Measurements from ENCODE around the gene ATG14.

ATG14 gene

GRCh38 chr14:55329999-55330710, 81.5 kb downstream of the ATG14 start:
- no peak for DNase-seq (ENCODE audit: extremely low read depth, low read depth)
- H3K4me3 ChIP-seq (replicated peaks; ENCODE audit: low read depth, low read length), result no peak overlapping the region
- TF ChIP-seq, protein P1, sequence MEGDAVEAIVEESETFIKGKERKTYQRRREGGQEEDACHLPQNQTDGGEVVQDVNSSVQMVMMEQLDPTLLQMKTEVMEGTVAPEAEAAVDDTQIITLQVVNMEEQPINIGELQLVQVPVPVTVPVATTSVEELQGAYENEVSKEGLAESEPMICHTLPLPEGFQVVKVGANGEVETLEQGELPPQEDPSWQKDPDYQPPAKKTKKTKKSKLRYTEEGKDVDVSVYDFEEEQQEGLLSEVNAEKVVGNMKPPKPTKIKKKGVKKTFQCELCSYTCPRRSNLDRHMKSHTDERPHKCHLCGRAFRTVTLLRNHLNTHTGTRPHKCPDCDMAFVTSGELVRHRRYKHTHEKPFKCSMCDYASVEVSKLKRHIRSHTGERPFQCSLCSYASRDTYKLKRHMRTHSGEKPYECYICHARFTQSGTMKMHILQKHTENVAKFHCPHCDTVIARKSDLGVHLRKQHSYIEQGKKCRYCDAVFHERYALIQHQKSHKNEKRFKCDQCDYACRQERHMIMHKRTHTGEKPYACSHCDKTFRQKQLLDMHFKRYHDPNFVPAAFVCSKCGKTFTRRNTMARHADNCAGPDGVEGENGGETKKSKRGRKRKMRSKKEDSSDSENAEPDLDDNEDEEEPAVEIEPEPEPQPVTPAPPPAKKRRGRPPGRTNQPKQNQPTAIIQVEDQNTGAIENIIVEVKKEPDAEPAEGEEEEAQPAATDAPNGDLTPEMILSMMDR (IDR thresholded peaks at IDR 0.05; ENCODE audit: low read depth, low read length, missing control alignments), result no peak

DNA sequence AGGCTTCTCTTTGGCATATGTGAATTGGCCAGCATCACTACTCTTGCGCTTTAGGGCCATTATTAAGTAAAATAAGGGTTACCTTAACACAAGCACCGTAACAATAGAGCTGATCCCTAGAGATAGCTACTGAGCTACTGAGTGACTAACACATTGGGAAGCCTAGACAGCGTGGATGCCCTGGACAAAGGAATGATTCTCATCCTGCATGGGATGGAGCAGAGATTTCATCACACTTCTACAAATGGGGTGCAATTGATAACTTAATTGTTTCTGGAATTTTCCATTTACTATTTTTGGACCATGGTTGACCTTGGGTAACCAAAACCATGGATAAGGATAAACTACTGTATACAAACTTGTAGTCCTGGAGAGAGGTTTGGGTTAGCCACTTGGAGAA, 83.3 kb downstream of the ATG14 start:
- H3K4me3 ChIP-seq (replicated peaks; ENCODE audit: low read depth, low read length), result no peak overlapping the region
- DNase-seq (ENCODE audit: extremely low read depth, low read depth), result no peak
- TF ChIP-seq, protein P1 (IDR thresholded peaks at IDR 0.05; ENCODE audit: low read depth, low read length, missing control alignments), result no peak

DNA sequence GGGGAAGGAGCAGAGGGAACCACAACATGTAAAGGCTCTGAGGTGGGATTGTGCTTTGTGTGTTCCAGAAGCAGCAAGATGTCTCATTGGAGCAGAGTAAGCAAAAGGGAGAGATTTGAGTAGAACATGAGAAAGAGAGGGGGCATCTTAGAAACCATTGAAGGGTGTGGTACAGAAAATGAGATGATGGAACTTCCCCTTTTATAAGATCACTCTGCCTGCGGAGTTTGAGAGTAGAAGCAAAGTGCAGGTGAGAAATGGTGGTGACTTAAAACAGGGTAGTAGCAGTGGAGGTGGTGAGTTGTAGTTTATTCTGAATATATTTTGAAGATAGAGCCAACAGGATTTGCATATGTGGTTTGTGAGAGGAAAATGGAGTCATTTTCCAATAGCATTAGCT, 84.5 kb downstream of the ATG14 start:
- TF ChIP-seq, protein P1 (IDR thresholded peaks at IDR 0.05; ENCODE audit: low read depth, low read length, missing control alignments), result no peak
- H3K4me3 ChIP-seq (replicated peaks; ENCODE audit: low read depth, low read length), result no peak overlapping the region
- DNase-seq (ENCODE audit: extremely low read depth, low read depth), result no peak

- TF ChIP-seq, protein P1 (IDR thresholded peaks at IDR 0.05; ENCODE audit: low read depth, low read length, missing control alignments), result no peak
- DNase-seq (ENCODE audit: extremely low read depth, low read depth), result no peak
- no peak overlapping the region for H3K4me3 ChIP-seq (replicated peaks; ENCODE audit: low read depth, low read length)
These were observed 86.8 kb downstream of the ATG14 start for GRCh38 chr14:55324812-55325211.

- TF ChIP-seq, protein P1 (IDR thresholded peaks at IDR 0.05; ENCODE audit: low read depth, low read length, missing control alignments), result no peak
- no peak for DNase-seq (ENCODE audit: extremely low read depth, low read depth)
- no peak overlapping the region for H3K4me3 ChIP-seq (replicated peaks; ENCODE audit: low read depth, low read length)
These were observed 87.7 kb downstream of the ATG14 start for GRCh38 chr14:55323910-55324309.

DNA sequence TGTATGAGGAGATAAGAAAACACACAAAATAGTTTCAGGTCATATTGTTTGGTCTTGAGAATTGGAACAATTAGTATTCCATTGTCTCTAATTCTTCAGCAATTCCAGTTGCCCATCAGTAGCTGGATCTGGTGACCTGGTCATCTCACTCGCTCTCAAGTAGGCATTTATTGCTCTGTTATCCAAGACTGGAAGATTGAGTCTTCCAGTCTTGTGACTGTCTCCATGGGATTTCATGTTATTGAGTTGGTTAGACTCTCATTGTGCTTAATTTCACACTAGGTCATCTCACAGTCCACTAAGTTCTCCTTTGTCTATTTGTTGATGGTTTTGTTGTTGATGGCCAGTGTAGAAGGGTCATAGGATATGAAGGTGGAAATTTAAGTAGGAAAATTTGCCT, 92.9 kb downstream of the ATG14 start:
- TF ChIP-seq, protein P1 (IDR thresholded peaks at IDR 0.05; ENCODE audit: low read depth, low read length, missing control alignments), result no peak
- H3K4me3 ChIP-seq (replicated peaks; ENCODE audit: low read depth, low read length), result no peak overlapping the region
- DNase-seq (ENCODE audit: extremely low read depth, low read depth), result no peak

Measured in HFF-Myc (cell line).